K562 (cell line): ENCODE measurements around the gene WDR18. TPM values are rescaled to one million over a fixed set of nuclear protein-coding genes. Genes with fewer than 3 reads are reported as not detected.

Experiments used
- CBX3 ChIP-seq, 2 experiments: IDR thresholded peaks; 1 replicate in 1 of 2; 2 replicates in 1 of 2; pipeline ENCODE4 v1.6.1; 2012; ENCODE audit warnings: inconsistent platforms in 2 of 2, low read length in 2 of 2, borderline replicate concordance in 1 of 2, control low read depth in 1 of 2
- CC2D1A ChIP-seq: fragments of 450-650 bp; IDR thresholded peaks from 2 replicates; pipeline ENCODE4 v1.6.1; 2017; ENCODE audit warnings: mild to moderate bottlenecking
- CHD4 ChIP-seq: fragments of 200-600 bp; sonication (generic); IDR thresholded peaks from 3 replicates; pipeline ENCODE4 v1.6.1; 2012; ENCODE audit warnings: low read depth, mild to moderate bottlenecking, mixed read lengths, low read length, inconsistent platforms; ENCODE audit not compliant: insufficient read depth, insufficient replicate concordance, poor library complexity, severe bottlenecking
- DPF2 ChIP-seq: fragments of 450-650 bp; IDR thresholded peaks from 2 replicates; pipeline ENCODE4 v1.6.1; 2016
- FOXJ3 ChIP-seq: sonication (generic); formaldehyde crosslinking; IDR thresholded peaks from 2 replicates; pipeline ENCODE4 v1.4.0; 2020; ENCODE audit warnings: mild to moderate bottlenecking, missing genetic modification reagents
- FOXM1 ChIP-seq, 2 experiments: fragments of 450-650 bp in 1 of 2; sonication (generic) in 1 of 2; formaldehyde crosslinking in 1 of 2; IDR thresholded peaks; 2 replicates each; pipeline versions ENCODE4 v1.6.1 to v1.9.0; 2017 to 2022; ENCODE audit warnings: low read depth in 2 of 2, mild to moderate bottlenecking in 2 of 2, missing genetic modification reagents in 1 of 2, moderate library complexity in 1 of 2
- HDAC1 ChIP-seq, 2 experiments: fragments of 450-650 bp; IDR thresholded peaks; 2 replicates each; pipeline ENCODE4 v1.6.1; 2016 to 2017; ENCODE audit warnings: inconsistent platforms in 1 of 2, mild to moderate bottlenecking in 1 of 2, moderate library complexity in 1 of 2
- USF2 ChIP-seq: sonication (generic); formaldehyde crosslinking; IDR thresholded peaks from 2 replicates; pipeline ENCODE4 v1.5.0; 2020; ENCODE audit warnings: missing genetic modification reagents
- ZFP1 ChIP-seq: fragments of 450-650 bp; formaldehyde crosslinking; IDR thresholded peaks from 2 replicates; pipeline ENCODE4 v1.4.0; 2020; ENCODE audit warnings: mild to moderate bottlenecking, mixed read lengths
- ZFP30 ChIP-seq: fragments of 250-450 bp; sonication (Bioruptor Pico); IDR thresholded peaks from 2 replicates; pipeline ENCODE4 v1.8.0; 2022; ENCODE audit warnings: moderate library complexity, mild to moderate bottlenecking, inconsistent platforms, borderline replicate concordance
- ZMIZ1 ChIP-seq, 2 experiments: fragments of 150-350 bp in 1 of 2; IDR thresholded peaks; 2 replicates each; pipeline ENCODE4 v1.6.1; 2012 to 2016; ENCODE audit warnings: low read depth in 2 of 2, low read length in 2 of 2, mild to moderate bottlenecking in 1 of 2, moderate library complexity in 1 of 2
- ZNF316 ChIP-seq: fragments of 450-650 bp; IDR thresholded peaks from 2 replicates; pipeline ENCODE4 v1.6.1; 2016
- polyA plus RNA-seq, 8 experiments: library from polyadenylated mRNA; depleted of rRNA in 4 of 8; stranded (reverse) in 5 of 8; unstranded in 3 of 8; fragments of >200 nt; fragmentation: Nextera tagmentation in 2 of 8; fragmentation: Illumina TruSeq in 1 of 8; extraction: Ambion mirVana in 2 of 8; extraction: Trizol in 1 of 8; gene quantifications; 2 replicates each; pipeline versions ENCODE4 v1.2.1 to v1.2.3, GENCODE V29; 2011 to 2014; ENCODE audit warnings: inconsistent platforms in 1 of 8, missing spikeins in 1 of 8
- total RNA-seq, 7 experiments: library from RNA; depleted of rRNA in 6 of 7; stranded (reverse); fragments of >200 nt in 6 of 7; fragmentation: Illumina TruSeq in 2 of 7; extraction: Trizol in 2 of 7; gene quantifications; 2 replicates each; pipeline versions ENCODE4 v1.2.1 to v1.2.3, GENCODE V29; 2011 to 2021; ENCODE audit warnings: low replicate concordance in 1 of 7
- TF ChIP-seq, protein P1 (sequence below): sonication (generic); formaldehyde crosslinking; IDR thresholded peaks from 2 replicates; pipeline ENCODE4 v1.8.0; 2023; ENCODE audit warnings: missing genetic modification reagents, mild to moderate bottlenecking, borderline replicate concordance
- TF ChIP-seq, protein P2 (sequence below): fragments of 450-650 bp; conservative IDR thresholded peaks from 2 replicates; pipeline ENCODE4 v1.6.1; 2016; ENCODE audit warnings: missing genetic modification characterization, low read depth, mild to moderate bottlenecking, control low read depth, missing compliant biosample characterization

Gene WDR18
- total and polyA plus RNA-seq, 9 of the 15 experiments (the other 6 are each of a cell fraction or from before 2014, with no cell fraction given) = 0.65 to 181 (median 30.1) TPM

- TF ChIP-seq, protein P1, sequence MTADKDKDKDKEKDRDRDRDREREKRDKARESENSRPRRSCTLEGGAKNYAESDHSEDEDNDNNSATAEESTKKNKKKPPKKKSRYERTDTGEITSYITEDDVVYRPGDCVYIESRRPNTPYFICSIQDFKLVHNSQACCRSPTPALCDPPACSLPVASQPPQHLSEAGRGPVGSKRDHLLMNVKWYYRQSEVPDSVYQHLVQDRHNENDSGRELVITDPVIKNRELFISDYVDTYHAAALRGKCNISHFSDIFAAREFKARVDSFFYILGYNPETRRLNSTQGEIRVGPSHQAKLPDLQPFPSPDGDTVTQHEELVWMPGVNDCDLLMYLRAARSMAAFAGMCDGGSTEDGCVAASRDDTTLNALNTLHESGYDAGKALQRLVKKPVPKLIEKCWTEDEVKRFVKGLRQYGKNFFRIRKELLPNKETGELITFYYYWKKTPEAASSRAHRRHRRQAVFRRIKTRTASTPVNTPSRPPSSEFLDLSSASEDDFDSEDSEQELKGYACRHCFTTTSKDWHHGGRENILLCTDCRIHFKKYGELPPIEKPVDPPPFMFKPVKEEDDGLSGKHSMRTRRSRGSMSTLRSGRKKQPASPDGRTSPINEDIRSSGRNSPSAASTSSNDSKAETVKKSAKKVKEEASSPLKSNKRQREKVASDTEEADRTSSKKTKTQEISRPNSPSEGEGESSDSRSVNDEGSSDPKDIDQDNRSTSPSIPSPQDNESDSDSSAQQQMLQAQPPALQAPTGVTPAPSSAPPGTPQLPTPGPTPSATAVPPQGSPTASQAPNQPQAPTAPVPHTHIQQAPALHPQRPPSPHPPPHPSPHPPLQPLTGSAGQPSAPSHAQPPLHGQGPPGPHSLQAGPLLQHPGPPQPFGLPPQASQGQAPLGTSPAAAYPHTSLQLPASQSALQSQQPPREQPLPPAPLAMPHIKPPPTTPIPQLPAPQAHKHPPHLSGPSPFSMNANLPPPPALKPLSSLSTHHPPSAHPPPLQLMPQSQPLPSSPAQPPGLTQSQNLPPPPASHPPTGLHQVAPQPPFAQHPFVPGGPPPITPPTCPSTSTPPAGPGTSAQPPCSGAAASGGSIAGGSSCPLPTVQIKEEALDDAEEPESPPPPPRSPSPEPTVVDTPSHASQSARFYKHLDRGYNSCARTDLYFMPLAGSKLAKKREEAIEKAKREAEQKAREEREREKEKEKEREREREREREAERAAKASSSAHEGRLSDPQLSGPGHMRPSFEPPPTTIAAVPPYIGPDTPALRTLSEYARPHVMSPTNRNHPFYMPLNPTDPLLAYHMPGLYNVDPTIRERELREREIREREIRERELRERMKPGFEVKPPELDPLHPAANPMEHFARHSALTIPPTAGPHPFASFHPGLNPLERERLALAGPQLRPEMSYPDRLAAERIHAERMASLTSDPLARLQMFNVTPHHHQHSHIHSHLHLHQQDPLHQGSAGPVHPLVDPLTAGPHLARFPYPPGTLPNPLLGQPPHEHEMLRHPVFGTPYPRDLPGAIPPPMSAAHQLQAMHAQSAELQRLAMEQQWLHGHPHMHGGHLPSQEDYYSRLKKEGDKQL (CRISPR knock-in tag) = no peak
- TF ChIP-seq CBX3 (IDR thresholded peaks at IDR 0.05; ENCODE audit: borderline replicate concordance in 1 of 2, low read length in 2 of 2) = peak in 1 of 2 experiments; percentile 27; a peak in 1 of 3 replicates
- TF ChIP-seq ZNF316 = no peak
- TF ChIP-seq FOXJ3 (CRISPR knock-in tag) = no peak
- TF ChIP-seq, protein P2, sequence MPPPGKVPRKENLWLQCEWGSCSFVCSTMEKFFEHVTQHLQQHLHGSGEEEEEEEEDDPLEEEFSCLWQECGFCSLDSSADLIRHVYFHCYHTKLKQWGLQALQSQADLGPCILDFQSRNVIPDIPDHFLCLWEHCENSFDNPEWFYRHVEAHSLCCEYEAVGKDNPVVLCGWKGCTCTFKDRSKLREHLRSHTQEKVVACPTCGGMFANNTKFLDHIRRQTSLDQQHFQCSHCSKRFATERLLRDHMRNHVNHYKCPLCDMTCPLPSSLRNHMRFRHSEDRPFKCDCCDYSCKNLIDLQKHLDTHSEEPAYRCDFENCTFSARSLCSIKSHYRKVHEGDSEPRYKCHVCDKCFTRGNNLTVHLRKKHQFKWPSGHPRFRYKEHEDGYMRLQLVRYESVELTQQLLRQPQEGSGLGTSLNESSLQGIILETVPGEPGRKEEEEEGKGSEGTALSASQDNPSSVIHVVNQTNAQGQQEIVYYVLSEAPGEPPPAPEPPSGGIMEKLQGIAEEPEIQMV (tag) = no peak
- no peak for TF ChIP-seq USF2 (CRISPR knock-in tag)
- no peak for TF ChIP-seq ZFP30 (CRISPR knock-in tag)
- peak; percentile 17 to 92; a peak in 3 of 4 replicates for TF ChIP-seq HDAC1 (IDR thresholded peaks at IDR 0.05)
- TF ChIP-seq ZFP1 (CRISPR knock-in tag) = no peak
- no peak for TF ChIP-seq ZMIZ1 (IDR thresholded peaks at IDR 0.05; ENCODE audit: low read depth in 2 of 2, low read length in 2 of 2)
- TF ChIP-seq FOXM1 (IDR thresholded peaks at IDR 0.05; ENCODE audit: low read depth) = no peak
- 0 out of 2 replicates have a peak, but pooled peaks have one; percentile 34 for TF ChIP-seq FOXM1 (CRISPR knock-in tag; IDR thresholded peaks at IDR 0.05; ENCODE audit: low read depth)
- TF ChIP-seq DPF2 = no peak
- no peak for TF ChIP-seq CC2D1A
- TF ChIP-seq CHD4 = peak; percentile 96
Measured at GRCh38 chr19:1041835-1042685, 57.9 kb downstream of the WDR18 start (continued).
